IMR-90 (cell line): ENCODE results near the gene RABEP1. TPM values are rescaled to one million over a fixed set of nuclear protein-coding genes. Genes with fewer than 3 reads are reported as not detected.

Experiments
- ATAC-seq: fragments of 200-7000 bp; cut with Tn5 transposase; 2 replicates; pipeline ENCODE4 v1.9.1; 2020; ENCODE audit warnings: low read depth, mild to moderate bottlenecking, moderate library complexity
- BruUV-seq: library from RNA; stranded (reverse); fragments of 400-500 nt; replicated peaks from 2 replicates; lab custom pipeline; 2021; lab: Mats Ljungman, UMichigan
- CTCF ChIA-PET: fragments of 300-600 bp; formaldehyde crosslinking; extraction: SDS; loops from one replicate; lab custom pipeline; 2021; ENCODE audit warnings: antibody characterized with exemption; lab: Yijun Ruan, JAX
- POLR2A ChIA-PET: fragments of 300-600 bp; sonication (Branson Sonifier 250); formaldehyde crosslinking; loops from one replicate; lab custom pipeline; 2022; ENCODE audit warnings: antibody characterized with exemption; ENCODE audit not compliant: unreplicated experiment; lab: Charles Lee
- DNase-seq: peaks from one replicate; pipeline ENCODE4 v3.0.0; 2013
- H2AFZ ChIP-seq: replicated peaks from 2 replicates; pipeline ENCODE3; 2013; ENCODE audit warnings: low read length, mild to moderate bottlenecking; ENCODE audit not compliant: poor library complexity
- H2AK5ac ChIP-seq: 2 replicates; pipeline ENCODE4 v1.6.1; 2013; ENCODE audit warnings: low read depth, low read length, inconsistent platforms
- H2AK9ac ChIP-seq: replicated peaks from 2 replicates; pipeline ENCODE3; 2013; ENCODE audit warnings: mild to moderate bottlenecking, low read depth, low read length, moderate library complexity; ENCODE audit not compliant: poor library complexity
- H2BK120ac ChIP-seq: 2 replicates; pipeline ENCODE4 v1.6.1; 2013; ENCODE audit warnings: low read depth, low read length, inconsistent platforms
- H2BK15ac ChIP-seq: 3 replicates; pipeline ENCODE4 v1.6.1; 2013; ENCODE audit warnings: low read depth, low read length, inconsistent platforms
- H2BK20ac ChIP-seq: 2 replicates; pipeline ENCODE4 v1.6.1; 2013; ENCODE audit warnings: low read depth, mild to moderate bottlenecking, inconsistent platforms, low read length, moderate library complexity
- H2BK5ac ChIP-seq: 2 replicates; pipeline ENCODE4 v1.6.1; 2013; ENCODE audit warnings: mild to moderate bottlenecking, low read depth, low read length, inconsistent platforms; ENCODE audit not compliant: poor library complexity, severe bottlenecking
- H3K14ac ChIP-seq: replicated peaks from 2 replicates; pipeline ENCODE4 v1.6.1; 2013; ENCODE audit warnings: low read depth, low read length, inconsistent platforms
- H3K18ac ChIP-seq: 2 replicates; pipeline ENCODE4 v1.6.1; 2013; ENCODE audit warnings: low read depth, low read length, control low read depth
- H3K23ac ChIP-seq: 2 replicates; pipeline ENCODE4 v1.6.1; 2013; ENCODE audit warnings: low read depth, low read length, inconsistent platforms
- H3K27ac ChIP-seq: 2 replicates; pipeline ENCODE4 v1.5.1; 2013; ENCODE audit warnings: mild to moderate bottlenecking, control low read depth, low read length; ENCODE audit not compliant: insufficient read depth
- H3K27me3 ChIP-seq: 2 replicates; pipeline ENCODE4 v1.6.1; 2013; ENCODE audit warnings: low read length; ENCODE audit not compliant: control insufficient read depth, insufficient read depth
- H3K36me3 ChIP-seq: 2 replicates; pipeline ENCODE4 v1.6.1; 2013; ENCODE audit warnings: low read length, mixed read lengths; ENCODE audit not compliant: control insufficient read depth, insufficient read depth
- H3K4ac ChIP-seq: 2 replicates; pipeline ENCODE4 v1.6.1; 2013; ENCODE audit warnings: low read depth, low read length, inconsistent platforms
- H3K4me1 ChIP-seq: 2 replicates; pipeline ENCODE4 v1.6.1; 2013; ENCODE audit warnings: low read length, mixed read lengths; ENCODE audit not compliant: control insufficient read depth, insufficient read depth
- H3K4me2 ChIP-seq: 2 replicates; pipeline ENCODE4 v1.6.1; 2013; ENCODE audit warnings: low read depth, mild to moderate bottlenecking, control low read depth, low read length, moderate library complexity
- H3K4me3 ChIP-seq: 2 replicates; pipeline ENCODE4 v1.5.1; 2013; ENCODE audit warnings: low read depth, mild to moderate bottlenecking, control low read depth, low read length, moderate library complexity; ENCODE audit not compliant: insufficient read depth
- H3K56ac ChIP-seq: 2 replicates; pipeline ENCODE4 v1.6.1; 2013; ENCODE audit warnings: low read length, inconsistent platforms; ENCODE audit not compliant: insufficient read depth; ENCODE audit errors: extremely low read depth
- H3K79me1 ChIP-seq, 2 experiments: 2 replicates each; pipeline ENCODE4 v1.6.1; 2013; ENCODE audit warnings: low read length in 2 of 2, inconsistent platforms in 1 of 2, low read depth in 1 of 2
- H3K9ac ChIP-seq: 2 replicates; pipeline ENCODE4 v1.6.1; 2013; ENCODE audit warnings: low read depth, low read length, control low read depth
- H3K9me1 ChIP-seq: 2 replicates; pipeline ENCODE4 v1.6.1; 2013; ENCODE audit warnings: low read length, inconsistent platforms; ENCODE audit not compliant: insufficient read depth
- H3K9me3 ChIP-seq: 2 replicates; pipeline ENCODE4 v1.6.1; 2013; ENCODE audit warnings: low read length; ENCODE audit not compliant: control insufficient read depth, insufficient read depth
- H4K20me1 ChIP-seq: 2 replicates; pipeline ENCODE4 v1.6.1; 2013; ENCODE audit warnings: low read length, inconsistent platforms; ENCODE audit not compliant: insufficient read depth
- H4K5ac ChIP-seq: 2 replicates; pipeline ENCODE4 v1.6.1; 2013; ENCODE audit warnings: mild to moderate bottlenecking, low read depth, low read length, control low read depth
- H4K8ac ChIP-seq, 2 experiments: 2 replicates each; pipeline ENCODE4 v1.6.1; 2013; ENCODE audit warnings: low read depth in 2 of 2, low read length in 2 of 2, control low read depth in 1 of 2, inconsistent platforms in 1 of 2
- H4K91ac ChIP-seq: 2 replicates; pipeline ENCODE4 v1.6.1; 2013; ENCODE audit warnings: low read depth, low read length, inconsistent platforms; ENCODE audit not compliant: insufficient read depth
- CEBPB ChIP-seq: IDR thresholded peaks from 2 replicates; pipeline ENCODE4 v1.6.1; 2012; ENCODE audit warnings: low read depth, low read length, improper control_type of control experiment
- FOS ChIP-seq: fragments of 150-350 bp; IDR thresholded peaks from 2 replicates; pipeline ENCODE4 v1.6.1; 2016; ENCODE audit warnings: low read depth, low read length
- NFE2L2 ChIP-seq: fragments of 150-350 bp; IDR thresholded peaks from 2 replicates; pipeline ENCODE4 v1.6.1; 2016; ENCODE audit warnings: low read depth, mild to moderate bottlenecking, low read length
- POLR2A ChIP-seq: IDR thresholded peaks from 2 replicates; pipeline ENCODE4 v1.6.1; 2012; ENCODE audit warnings: mild to moderate bottlenecking, low read depth, low read length
- RAD21 ChIP-seq: IDR thresholded peaks from 2 replicates; pipeline ENCODE4 v1.6.1; 2012; ENCODE audit warnings: low read length, improper control_type of control experiment
- SMC3 ChIP-seq: fragments of 150-350 bp; IDR thresholded peaks from 2 replicates; pipeline ENCODE4 v1.6.1; 2016; ENCODE audit warnings: low read depth, mild to moderate bottlenecking, antibody characterized with exemption, low read length, moderate library complexity
- WGBS, 2 experiments: methylation state at CpG; one replicate each; pipeline versions ENCODE4 v1.1.5 to v1.1.7; 2013; ENCODE audit warnings: missing lambda C conversion rate in 2 of 2; ENCODE audit not compliant: insufficient read length in 1 of 2; ENCODE audit errors: extremely low coverage in 2 of 2; 5-methylcytosine and 5-hydroxymethylcytosine counted together
- dilution Hi-C: fragments of 300-500 bp; cut with HindIII; formaldehyde crosslinking; loops from one replicate; pipeline ENCODE4 v1.14.3; 2018; ENCODE audit warnings: low sequenced_read_pairs; ENCODE audit not compliant: unreplicated experiment
- in situ Hi-C: fragments of 300-500 bp; cut with MboI; formaldehyde crosslinking; loops from 3 replicates; pipeline ENCODE4 v1.14.3; 2019; ENCODE audit warnings: low sequenced_read_pairs, inconsistent platforms, mixed read lengths
- intact Hi-C: fragments of 100-400 bp; cut with micrococcal nuclease; formaldehyde crosslinking; loops from 2 replicates; pipeline ENCODE4 v1.10.0; 2022
- polyA plus RNA-seq, 3 experiments: library from polyadenylated mRNA; depleted of rRNA; stranded (reverse); fragments of >200 nt; gene quantifications; 2 replicates each; pipeline ENCODE4 v1.2.3, GENCODE V29; 2012; ENCODE audit warnings: low replicate concordance in 1 of 3
- total RNA-seq: library from RNA; depleted of rRNA; stranded (reverse); fragments of >200 nt; gene quantifications from 2 replicates; pipeline ENCODE4 v1.2.3, GENCODE V29; 2012

Gene RABEP1
- total and polyA plus RNA-seq, 2 of the 4 experiments (the other 2 are of a cell fraction) = 15.3 to 38.2 TPM

- TF ChIP-seq FOS (no peak), POLR2A (no peak), CEBPB (no peak), NFE2L2 (no peak), SMC3 (no peak), RAD21 (no peak)
- no peak overlapping the region for H3K9ac ChIP-seq
- dilution Hi-C loops (no loop called here), intact Hi-C loops (no loop called here), in situ Hi-C loops (no loop called here)
- peaks cover 8% of the 10 kb centered on the region for H3K4me1 ChIP-seq
- H3K4me2 ChIP-seq = no peak overlapping the region
- ChIA-PET POLR2A (no interaction called here), CTCF (no interaction called here)
- peaks cover 20% of the 10 kb centered on the region for H3K9me1 ChIP-seq
- no TSS peak for BruUV-seq
- H3K27ac ChIP-seq = no peak overlapping the region
- no peak overlapping the region for H3K18ac ChIP-seq
- no peak overlapping the region for H2AFZ ChIP-seq
- H2AK5ac ChIP-seq = no peak overlapping the region
- peaks cover 63% of the 10 kb centered on the region for H3K36me3 ChIP-seq
- H3K14ac ChIP-seq = no peak overlapping the region
- no CpG with 5 or more reads among the region's 3 CpGs for WGBS, 2 experiments
- no peak for ATAC-seq
- H3K9me3 ChIP-seq = no peaks in the 10 kb centered on the region
- no peak overlapping the region for H2BK15ac ChIP-seq
- no peak overlapping the region for H4K91ac ChIP-seq
- H2BK5ac ChIP-seq = no peak overlapping the region
- no peak for DNase-seq
- no peak overlapping the region for H4K5ac ChIP-seq
- no peak overlapping the region for H2AK9ac ChIP-seq
- no peaks in the 10 kb centered on the region for H3K27me3 ChIP-seq
- no peak overlapping the region for H4K8ac ChIP-seq
- H4K20me1 ChIP-seq = peaks cover 21% of the 10 kb centered on the region
- H3K4ac ChIP-seq = no peak overlapping the region
- H3K79me1 ChIP-seq = peaks cover 37 to 75% of the 10 kb centered on the region in 2 experiments
- no peak overlapping the region for H2BK120ac ChIP-seq
- no peak overlapping the region for H2BK20ac ChIP-seq
- no peak overlapping the region for H3K56ac ChIP-seq
- H3K23ac ChIP-seq = no peak overlapping the region
- no peak overlapping the region for H3K4me3 ChIP-seq
These were observed 150.0 kb downstream of the RABEP1 start for GRCh38 chr17:5431949-5432556.
